H1 (cell line): ENCODE measurements around the gene ID2. TPM values are rescaled to one million over a fixed set of nuclear protein-coding genes. Genes with fewer than 3 reads are reported as not detected.
A peak's percentile ranks its signal among the peaks of the same experiment; 100 is the strongest.

Experiments used
- ATF2 ChIP-seq: IDR thresholded peaks from 2 replicates; pipeline ENCODE4 v1.6.1; 2012; ENCODE audit warnings: low read length, inconsistent platforms
- CBX5 ChIP-seq: fragments of 300-800, 300-1000 bp; sonication (generic); IDR thresholded peaks from 2 replicates; pipeline ENCODE4 v1.7.1; 2016; ENCODE audit warnings: antibody characterized with exemption, low read length, low read depth
- EZH2 ChIP-seq: fragments of 200-600 bp; sonication (generic); IDR thresholded peaks from 2 replicates; pipeline ENCODE4 v1.7.1; 2012; ENCODE audit warnings: low read depth, mild to moderate bottlenecking, moderate library complexity, low read length, inconsistent platforms; ENCODE audit not compliant: severe bottlenecking
- JUND ChIP-seq: IDR thresholded peaks from 2 replicates; pipeline ENCODE4 v1.6.1; 2011; ENCODE audit warnings: mild to moderate bottlenecking, improper control_type of control experiment, low read length
- MAX ChIP-seq: IDR thresholded peaks from 2 replicates; pipeline ENCODE4 v1.6.1; 2012; ENCODE audit warnings: inconsistent platforms
- USF2 ChIP-seq: IDR thresholded peaks from 2 replicates; pipeline ENCODE4 v1.6.1; 2011; ENCODE audit warnings: low read length, improper control_type of control experiment
- ZNF274 ChIP-seq: IDR thresholded peaks from 2 replicates; pipeline ENCODE4 v1.7.0; 2012; ENCODE audit warnings: low read length, borderline replicate concordance; ENCODE audit errors: extremely low read depth
- polyA plus RNA-seq, 7 experiments: library from polyadenylated mRNA; depleted of rRNA in 3 of 7; stranded (reverse) in 5 of 7; unstranded in 2 of 7; fragments of >200 nt in 5 of 7; fragments of 200-250 nt in 2 of 7; gene quantifications; 1 replicate in 5 of 7; 2 replicates in 1 of 7; 4 replicates in 1 of 7; pipeline versions ENCODE4 v1.2.1 to v1.2.3, GENCODE V29; 2011 to 2013; ENCODE audit warnings: missing spikeins in 2 of 7, mixed read lengths in 2 of 7
- total RNA-seq: library from RNA; stranded (reverse); fragmentation: NEBNext Ultra II Directional; extraction: Animal tissue kit (Norgen Biotek cat#: 25700); gene quantifications from 2 replicates; pipeline ENCODE4 v1.2.1, GENCODE V29; 2021

ID2 gene
- total and polyA plus RNA-seq, 2 of the 8 experiments (the other 6 are each of a cell fraction or from before 2014, with no cell fraction given) = 36.7 to 214 TPM

- no peak for TF ChIP-seq EZH2
- TF ChIP-seq ATF2 = no peak
- TF ChIP-seq USF2 = peak; percentile 31; the same call in 1 of the 2 replicates
- TF ChIP-seq MAX = peak; percentile 96
- no peak for TF ChIP-seq ZNF274
- no peak for TF ChIP-seq CBX5
- TF ChIP-seq JUND = no peak
- TF ChIP-seq, all 59 proteins: peak for 8
Observed at GRCh38 chr2:8684878-8685696, 3.2 kb downstream of the ID2 start (continued).
